Stimulated activated CD4-positive, alpha-beta T cell treated with anti-CD3 and anti-CD28 coated beads, Interleukin-4, amount 100 ng/mL, for 4 hours (primary cell): Measurements from ENCODE around the gene KISS1.

ENCODE experiments used
- DNase-seq, 2 experiments: peaks; one replicate each; pipeline ENCODE4 v3.0.0-alpha.2; 2020

Gene KISS1

DNA sequence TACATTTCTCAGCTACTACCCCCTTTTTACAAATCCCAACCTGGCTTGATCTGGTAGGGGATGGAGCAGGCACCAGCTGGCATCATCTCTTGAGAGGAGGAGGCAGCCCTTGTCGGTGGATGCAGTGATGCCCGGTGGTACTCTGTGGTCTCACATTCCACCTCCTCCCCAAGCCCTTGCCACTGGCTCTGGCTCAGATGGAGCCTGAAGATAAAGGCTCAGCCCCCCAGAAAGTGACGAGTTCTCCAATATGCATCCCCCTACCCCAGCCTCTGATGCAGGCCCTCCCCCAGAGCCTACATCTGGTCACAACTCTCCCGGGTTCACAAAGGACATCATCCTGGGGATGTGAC, 21.3 kb upstream of the KISS1 start:
- no peak for DNase-seq

DNA sequence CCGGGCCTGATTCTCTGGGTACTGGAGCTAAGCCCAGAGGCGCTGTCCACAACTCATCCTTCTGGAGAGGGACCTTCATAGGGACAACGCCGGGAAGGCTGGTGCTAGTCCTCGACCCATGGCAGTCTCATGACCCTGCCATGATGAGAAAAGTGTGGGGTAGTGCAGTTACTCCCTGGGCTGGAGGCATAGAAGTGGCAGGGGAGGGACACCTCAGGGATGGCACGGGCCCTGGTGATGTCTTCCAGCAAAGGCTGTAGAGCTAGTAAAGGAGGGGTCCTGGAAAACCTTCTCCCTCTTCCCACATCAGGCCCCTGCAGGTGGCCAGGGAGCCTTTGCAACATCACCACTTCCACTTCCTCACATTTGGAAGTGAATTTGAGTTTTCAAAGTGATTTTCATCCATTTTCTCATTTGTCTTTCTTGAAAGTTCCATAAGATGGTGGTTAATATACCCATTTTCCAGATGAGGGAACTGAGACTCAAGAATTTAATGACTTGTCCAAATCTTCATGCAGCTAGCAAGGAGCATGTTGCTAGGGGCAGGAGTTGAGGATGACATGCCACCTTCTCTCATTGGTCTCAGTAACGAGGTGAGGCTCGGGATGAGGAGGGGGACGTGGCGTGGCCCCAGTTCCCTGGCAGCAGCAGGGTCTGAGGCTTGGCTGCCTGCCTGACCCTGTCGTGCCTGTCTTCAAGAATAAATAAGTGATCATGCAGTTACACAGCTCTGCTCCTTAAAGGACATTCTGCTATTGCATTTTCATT, 20.8 kb upstream of the KISS1 start:
- DNase-seq: no peak

DNA sequence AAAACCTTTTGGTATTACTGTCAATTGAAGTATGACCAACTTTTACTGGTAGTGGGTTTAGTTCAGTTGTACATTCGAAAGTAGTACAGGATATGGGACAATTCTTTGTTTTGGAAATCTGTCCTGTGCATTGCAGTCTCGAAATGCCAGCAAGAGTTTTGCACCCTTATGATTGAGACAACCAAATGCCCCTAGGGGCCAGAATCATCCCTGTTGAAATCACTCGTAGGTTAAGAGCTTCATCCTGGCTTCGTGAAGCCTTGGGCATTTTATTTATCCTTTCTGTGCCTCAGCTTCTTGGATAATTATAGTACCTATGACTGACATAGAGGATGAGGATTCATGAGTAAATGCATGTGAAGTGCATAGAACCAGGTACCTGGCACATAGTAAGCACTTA, 19.9 kb upstream of the KISS1 start:
- no peak for DNase-seq

DNA sequence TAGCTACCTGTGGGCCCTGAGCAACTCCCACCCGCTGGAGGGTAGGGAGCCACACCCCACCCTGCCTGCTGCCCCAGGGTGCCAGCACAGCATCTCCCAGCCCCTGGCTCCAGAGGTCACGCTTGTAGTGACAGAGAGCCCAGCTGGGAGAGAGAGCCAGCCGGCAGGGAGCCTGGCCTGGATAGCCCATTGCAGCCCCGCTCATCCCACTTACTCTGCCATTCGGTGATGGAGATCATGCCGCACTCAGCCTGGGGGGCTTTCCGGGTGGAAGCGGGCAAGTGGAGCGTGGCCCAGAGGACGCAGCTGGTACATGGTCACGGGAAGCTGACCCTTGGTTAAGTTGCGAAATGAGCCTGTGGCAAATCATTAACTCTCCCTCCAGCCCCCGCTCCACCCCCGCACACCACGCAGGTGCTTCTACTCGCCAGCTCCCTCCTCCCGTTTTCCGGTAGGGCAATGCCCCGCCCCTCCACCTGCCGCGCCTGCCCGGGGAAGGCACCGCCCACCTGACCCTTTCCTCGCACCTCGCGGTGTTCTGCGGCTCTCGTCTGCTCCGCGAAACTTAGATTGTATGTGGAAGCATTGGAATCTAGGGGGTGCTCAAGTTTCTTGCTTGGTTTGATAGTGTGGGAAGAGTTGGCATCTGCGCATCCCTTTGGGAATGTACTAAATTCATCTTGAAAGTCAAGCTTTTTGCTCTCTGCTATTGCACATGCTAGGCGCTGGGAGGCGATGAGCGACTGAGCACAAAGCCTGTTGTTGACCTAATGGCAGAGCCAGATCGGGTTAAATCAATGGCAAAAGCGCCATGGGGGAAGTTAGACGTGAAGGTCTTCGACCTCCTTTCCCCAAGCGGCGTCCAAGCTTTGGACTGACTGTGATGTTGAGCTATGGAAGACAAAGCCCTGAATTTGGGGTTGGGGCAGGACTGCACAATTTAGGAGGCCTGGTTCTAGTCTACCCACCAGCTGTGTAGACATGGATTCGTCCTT, 17.7 kb upstream of the KISS1 start, which contains the start of gene GOLT1A:
Gene GOLT1A, minus strand, starts transcription at position 321 of the 995 bp plus-strand sequence. Its CDS starts 82 bp downstream, at position 239.
- DNase-seq: peak; percentile 26 to 51

DNA sequence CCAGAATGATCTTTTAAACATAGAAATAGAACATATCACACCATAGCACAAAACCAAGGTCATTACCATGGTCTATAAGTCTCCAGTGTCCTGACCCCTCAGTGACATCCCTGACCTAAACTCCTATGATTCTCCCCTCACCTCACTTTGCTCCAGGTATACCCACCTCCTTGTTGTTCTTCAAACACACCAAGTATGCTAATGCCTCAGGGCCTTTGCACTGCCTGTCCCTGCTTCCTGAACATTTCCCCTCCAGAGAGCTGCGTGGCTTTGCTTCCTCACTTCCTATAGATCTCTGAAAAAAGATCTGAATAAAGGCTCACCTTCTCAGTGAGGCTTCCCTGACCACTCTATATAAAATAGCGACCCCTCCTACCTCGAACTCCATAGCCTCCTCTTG, 16.4 kb upstream of the KISS1 start:
- DNase-seq: no peak

DNA sequence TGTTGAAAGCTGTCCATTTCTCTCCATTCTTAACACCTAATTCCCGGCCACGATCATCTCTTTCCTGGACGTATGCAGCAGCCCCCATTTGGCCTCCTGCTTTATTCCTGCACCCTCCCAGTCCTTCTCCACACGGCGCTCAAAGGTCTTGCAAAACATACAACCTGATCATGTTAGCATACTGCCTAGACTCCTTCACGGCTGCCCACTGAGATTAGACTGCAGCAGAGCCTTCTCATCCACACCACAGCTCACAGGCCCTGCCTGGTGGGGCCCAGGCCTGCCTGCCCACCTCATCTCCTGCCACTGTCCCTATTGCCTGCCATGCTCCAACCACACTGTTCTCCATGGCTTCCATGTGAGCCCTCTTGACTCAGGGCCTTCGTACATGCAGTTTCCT, 14.8 kb upstream of the KISS1 start:
- DNase-seq: no peak

DNA sequence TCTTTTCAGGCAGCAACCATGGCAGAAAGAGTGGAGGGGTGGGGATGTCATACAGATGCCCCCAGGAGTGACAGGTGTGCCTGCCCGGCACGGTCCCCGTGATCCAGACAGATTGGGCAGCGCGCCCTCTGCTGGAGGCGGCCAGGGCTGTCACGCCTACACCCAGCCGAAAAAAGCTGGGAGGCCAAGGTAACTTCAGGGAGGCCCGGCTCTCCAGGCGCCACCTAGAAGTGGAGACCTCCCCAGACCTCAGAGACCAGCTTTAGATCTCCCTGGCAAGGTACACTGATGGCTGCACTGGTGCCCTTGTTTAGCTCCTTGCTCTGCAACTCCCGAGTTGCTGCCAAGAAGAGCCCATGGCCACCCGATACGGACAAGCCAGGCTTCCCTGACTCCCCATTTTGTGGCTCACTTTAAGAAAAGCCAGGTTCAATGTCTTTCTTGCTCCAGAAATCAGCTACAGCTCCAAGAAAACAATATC, 10.9 kb upstream of the KISS1 start:
- DNase-seq: peak; percentile 58 to 76

DNA sequence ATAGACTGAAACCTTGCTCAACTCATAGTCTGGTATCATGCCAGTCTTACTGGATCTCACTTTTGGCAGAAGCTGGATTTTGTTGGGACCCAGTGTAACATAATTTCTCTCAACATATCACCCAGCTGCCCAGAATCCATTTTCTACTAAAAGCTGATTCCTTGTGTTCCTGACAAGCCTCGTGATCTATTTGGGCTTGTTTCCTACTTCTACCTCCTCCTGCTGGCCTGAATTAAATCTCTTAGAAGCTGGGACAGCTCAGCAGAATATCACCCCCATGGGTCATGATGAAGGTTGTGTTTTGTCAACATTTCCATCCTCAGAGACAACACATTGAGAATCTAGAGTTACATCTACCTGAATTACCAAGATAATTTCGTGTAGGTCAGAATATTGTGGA, 9.8 kb upstream of the KISS1 start:
- DNase-seq: no peak

- no peak for DNase-seq
These were observed 9.2 kb upstream of the KISS1 start for GRCh38 chr1:204205486-204205885.

DNA sequence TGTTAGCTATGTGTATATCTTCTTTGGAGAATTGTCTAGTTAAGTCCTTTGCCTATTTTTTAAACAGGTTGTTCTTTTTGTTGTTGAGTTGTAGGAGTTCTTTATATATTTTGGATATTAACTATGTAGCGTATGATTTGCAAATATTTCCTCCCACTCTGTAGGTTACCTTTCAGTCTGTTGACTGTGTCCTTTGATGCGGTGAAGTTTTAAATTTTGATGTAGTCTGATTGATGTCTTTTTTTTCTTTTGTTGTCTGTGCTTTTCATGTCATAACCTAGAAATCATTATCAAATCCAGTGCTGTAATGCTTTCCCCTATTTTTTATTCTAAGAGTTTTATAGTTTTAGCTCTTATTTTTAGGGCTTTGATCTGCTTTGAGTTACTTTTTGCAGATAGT, 8.7 kb upstream of the KISS1 start:
- no peak for DNase-seq

DNA sequence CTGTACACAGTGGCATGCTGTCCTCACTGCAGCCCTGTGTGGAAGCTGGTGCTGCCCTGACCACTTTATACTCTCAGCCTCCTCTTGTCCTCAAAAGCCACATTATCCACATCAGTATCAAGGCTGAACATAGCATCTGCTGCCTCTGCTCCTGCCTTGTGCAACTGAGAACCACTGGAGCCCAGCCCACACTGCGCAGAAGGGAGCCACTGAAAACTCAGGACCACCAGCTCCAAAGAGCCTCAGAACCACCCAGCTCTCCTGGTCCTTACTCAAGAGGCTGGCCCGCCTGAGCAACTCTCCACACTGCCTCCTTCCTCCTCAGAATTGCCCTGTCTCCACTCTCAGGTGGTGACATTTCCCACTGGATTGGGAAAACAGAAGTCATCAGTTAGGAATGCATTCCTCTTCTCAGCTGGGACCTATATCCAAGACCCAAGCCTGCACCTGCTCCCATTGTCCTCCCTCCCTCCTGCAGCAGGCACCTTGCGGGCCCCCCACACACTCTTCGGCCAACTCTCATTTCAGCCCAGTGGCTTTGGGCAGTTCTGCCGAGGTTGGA, 7.0 kb upstream of the KISS1 start:
- DNase-seq: no peak

DNA sequence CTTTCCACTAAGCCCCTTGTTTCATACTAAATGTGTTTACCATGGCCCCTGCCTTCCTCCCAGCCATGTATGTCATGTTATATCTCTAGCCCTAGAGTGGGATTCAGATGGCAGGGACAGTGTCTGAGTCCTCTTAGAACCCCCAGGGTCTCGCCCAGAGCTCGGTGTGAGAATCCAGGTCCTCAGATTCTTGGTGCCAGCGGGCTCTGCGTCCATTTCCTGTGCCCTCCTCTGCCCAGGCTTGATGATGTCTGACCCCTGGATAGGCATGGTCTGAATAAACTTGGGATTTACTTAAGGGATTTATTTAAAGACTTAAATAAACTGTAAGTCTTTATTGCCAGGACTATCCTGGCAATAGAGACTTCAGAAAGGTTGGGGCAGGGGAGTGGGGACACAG, 6.2 kb upstream of the KISS1 start:
- no peak for DNase-seq

DNA sequence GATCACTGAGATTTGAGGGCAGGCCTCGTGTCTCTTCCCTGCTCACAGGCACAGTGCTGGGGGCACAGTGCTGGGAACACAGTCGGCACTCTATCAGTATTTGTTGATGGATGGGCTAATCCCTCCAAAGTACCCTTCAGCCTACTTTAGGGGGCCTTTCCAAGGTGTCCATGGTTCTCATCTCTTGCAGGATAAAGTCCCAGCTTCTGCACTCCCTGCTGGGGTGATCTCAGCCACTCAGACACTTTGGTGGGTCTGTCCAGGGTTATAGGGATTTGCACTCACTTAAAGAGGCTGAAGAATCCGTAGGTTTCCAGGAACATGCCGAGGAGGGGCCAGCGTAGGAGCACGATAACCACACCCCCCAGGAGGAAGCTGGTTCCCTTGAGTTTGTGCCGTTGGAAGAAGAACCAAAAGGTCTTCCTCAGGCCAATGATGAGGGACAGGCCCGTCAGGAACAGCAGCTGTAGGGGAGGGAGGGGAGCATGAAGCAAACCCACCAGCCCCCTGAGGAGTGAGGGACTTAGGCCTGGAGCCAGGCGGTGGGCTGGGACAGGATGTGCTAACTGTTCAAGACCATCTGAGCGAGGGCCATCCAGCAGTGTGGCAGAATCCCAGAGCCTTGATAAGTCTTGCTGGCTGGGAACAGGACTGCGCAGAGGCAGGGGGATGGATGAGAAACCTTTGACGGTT, 5.2 kb upstream of the KISS1 start:
- no peak for DNase-seq

DNA sequence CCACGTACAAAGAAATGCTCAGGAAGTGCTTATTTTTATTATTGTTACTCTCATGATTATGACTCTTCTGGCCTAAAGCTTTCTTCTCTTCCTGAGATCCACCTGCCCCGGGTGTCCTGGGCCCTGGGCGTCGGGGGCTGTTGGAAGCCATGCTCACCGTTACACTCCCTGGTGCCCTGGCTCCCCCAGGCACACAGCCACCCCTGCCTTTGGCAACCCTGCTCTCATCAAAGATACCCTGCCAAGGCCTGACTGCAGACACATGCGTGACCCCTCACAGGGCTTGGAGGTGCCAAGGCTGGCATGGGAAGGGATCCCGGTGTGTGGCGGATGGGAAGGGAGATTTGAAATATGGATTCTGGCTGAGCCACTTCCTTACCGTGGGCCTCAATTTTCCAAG, 3.3 kb upstream of the KISS1 start:
- no peak for DNase-seq

- no peak for DNase-seq
These were observed 2.4 kb upstream of the KISS1 start for GRCh38 chr1:204198348-204199340.

GRCh38 chr1:204197068-204197467, 777 bp upstream of the KISS1 start:
- DNase-seq: no peak

GRCh38 chr1:204194771-204195170, 1.5 kb downstream of the KISS1 start:
- DNase-seq: no peak

- no peak for DNase-seq
These were observed 2.2 kb downstream of the KISS1 start for GRCh38 chr1:204194080-204194479.

DNA sequence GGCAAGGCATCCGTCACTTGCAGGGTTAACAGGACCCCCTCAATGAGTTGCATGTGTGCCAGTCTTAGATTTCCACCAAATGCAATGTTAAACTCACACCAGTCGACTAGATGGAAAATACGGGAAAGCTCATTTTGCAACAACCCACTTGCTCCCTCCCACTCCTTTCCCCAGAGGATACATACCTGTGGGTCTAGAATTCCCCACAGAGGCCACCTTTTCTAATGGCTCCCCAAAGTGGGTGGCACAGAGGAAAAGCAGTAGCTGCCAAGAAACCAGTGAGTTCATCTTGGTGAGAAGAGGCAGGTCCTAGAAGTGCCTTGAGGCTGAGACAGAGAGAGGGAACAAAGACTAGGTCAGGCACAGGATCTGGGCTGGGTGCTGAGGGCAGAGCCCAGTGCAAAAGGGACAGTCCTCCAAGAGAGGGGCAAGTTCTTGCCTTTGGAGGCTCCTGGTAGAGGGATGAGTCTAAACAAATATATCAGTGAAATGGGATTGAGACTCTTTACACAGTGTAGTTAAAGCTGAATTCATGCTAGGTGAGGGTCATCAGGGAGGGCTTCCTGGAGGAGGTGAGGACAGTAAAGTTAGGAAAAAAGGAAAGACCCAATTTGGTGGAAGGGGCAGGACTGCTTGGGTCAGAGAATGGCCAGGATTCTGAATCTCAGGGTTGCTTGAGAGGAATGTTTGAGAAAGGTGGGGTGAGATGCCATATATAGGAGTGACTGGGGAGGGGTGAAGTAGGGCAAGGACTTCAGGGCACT, 3.5 kb downstream of the KISS1 start:
- no peak for DNase-seq

- DNase-seq: no peak
These were observed 4.2 kb downstream of the KISS1 start for GRCh38 chr1:204192046-204192445.

DNA sequence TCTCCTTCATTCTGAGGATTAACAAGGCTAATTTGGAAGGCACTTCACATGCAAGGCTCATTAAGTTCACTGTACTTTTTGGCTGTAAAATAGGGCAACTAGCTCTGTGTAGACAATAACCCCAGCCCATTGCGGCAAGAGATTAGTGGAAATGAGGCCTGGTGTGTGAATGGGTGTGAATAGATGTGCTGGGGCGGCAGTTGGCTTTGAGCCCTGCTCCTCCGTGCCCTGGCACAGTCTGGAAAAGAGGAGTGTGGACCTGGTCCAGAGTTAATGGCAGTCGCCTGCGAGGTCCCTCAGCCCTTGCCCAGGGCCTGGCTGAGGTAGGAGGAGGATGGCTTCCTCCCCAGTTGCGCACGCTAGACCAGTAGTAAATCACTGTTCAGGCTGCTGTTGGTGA, 4.8 kb downstream of the KISS1 start:
- DNase-seq: no peak
